Hippocampal formation (tissue), 2 donors: Measurements from ENCODE around the gene ZNF784.

Experiments
- DNase-seq, 2 donors: peaks; one replicate each; lab custom pipeline; 2025; lab: John Stamatoyannopoulos, UW

Gene ZNF784

GRCh38 chr19:55620410-55621204, 3.8 kb downstream of the ZNF784 start:
- DNase-seq, result no peak

- DNase-seq, result no peak
Observed at GRCh38 chr19:55619286-55619685, 5.1 kb downstream of the ZNF784 start.

- DNase-seq, result no peak
Observed at GRCh38 chr19:55618426-55618825, 5.9 kb downstream of the ZNF784 start.

- no peak for DNase-seq
Observed at GRCh38 chr19:55617426-55617825, 6.9 kb downstream of the ZNF784 start.

GRCh38 chr19:55616395-55616875, 7.9 kb downstream of the ZNF784 start:
- DNase-seq, result no peak

GRCh38 chr19:55615543-55616394, 8.6 kb downstream of the ZNF784 start:
- no peak for DNase-seq

GRCh38 chr19:55614711-55615542, 9.4 kb downstream of the ZNF784 start:
- no peak for DNase-seq

GRCh38 chr19:55613930-55614710, 10.2 kb downstream of the ZNF784 start:
- DNase-seq, result no peak

- no peak for DNase-seq
Observed at GRCh38 chr19:55613396-55613795, 11.0 kb downstream of the ZNF784 start.

- DNase-seq, result no peak
Observed at GRCh38 chr19:55611983-55612645, 12.3 kb downstream of the ZNF784 start.

GRCh38 chr19:55611300-55611982, 12.9 kb downstream of the ZNF784 start:
- DNase-seq, result no peak

- no peak for DNase-seq
Observed at GRCh38 chr19:55609326-55609725, 15.0 kb downstream of the ZNF784 start.

GRCh38 chr19:55606817-55607216, 17.5 kb downstream of the ZNF784 start:
- no peak for DNase-seq

GRCh38 chr19:55606471-55606787, 17.9 kb downstream of the ZNF784 start:
- DNase-seq, result no peak

- DNase-seq, result peak; percentile 41 to 69
Observed at GRCh38 chr19:55605637-55606470, 18.5 kb downstream of the ZNF784 start, which contains the start of gene ZNF865. ZNF865 (plus strand) TSS chr19:55605647; CDS start chr19:55613619, 7,972 bp downstream.

GRCh38 chr19:55605207-55605636, 19.1 kb downstream of the ZNF784 start:
- peak; percentile 86 to 94 for DNase-seq

GRCh38 chr19:55603581-55604292, 20.6 kb downstream of the ZNF784 start:
- DNase-seq, result no peak

GRCh38 chr19:55603115-55603514, 21.3 kb downstream of the ZNF784 start:
- DNase-seq, result no peak
